HG03354 (cell line): ENCODE results near the gene HDGF.
"Not testable (repeated sequence)": the region's sequence is repeated elsewhere in the genome, so short reads cannot be mapped to it uniquely, and the experiment has no call there.

Source experiments
- ATAC-seq: cut with Tn5 transposase; IDR thresholded peaks from one replicate; pipeline ENCODE4 v1.9.1; 2021; ENCODE audit warnings: mild to moderate bottlenecking; ENCODE audit not compliant: unreplicated experiment, poor library complexity, severe bottlenecking

HDGF gene

DNA sequence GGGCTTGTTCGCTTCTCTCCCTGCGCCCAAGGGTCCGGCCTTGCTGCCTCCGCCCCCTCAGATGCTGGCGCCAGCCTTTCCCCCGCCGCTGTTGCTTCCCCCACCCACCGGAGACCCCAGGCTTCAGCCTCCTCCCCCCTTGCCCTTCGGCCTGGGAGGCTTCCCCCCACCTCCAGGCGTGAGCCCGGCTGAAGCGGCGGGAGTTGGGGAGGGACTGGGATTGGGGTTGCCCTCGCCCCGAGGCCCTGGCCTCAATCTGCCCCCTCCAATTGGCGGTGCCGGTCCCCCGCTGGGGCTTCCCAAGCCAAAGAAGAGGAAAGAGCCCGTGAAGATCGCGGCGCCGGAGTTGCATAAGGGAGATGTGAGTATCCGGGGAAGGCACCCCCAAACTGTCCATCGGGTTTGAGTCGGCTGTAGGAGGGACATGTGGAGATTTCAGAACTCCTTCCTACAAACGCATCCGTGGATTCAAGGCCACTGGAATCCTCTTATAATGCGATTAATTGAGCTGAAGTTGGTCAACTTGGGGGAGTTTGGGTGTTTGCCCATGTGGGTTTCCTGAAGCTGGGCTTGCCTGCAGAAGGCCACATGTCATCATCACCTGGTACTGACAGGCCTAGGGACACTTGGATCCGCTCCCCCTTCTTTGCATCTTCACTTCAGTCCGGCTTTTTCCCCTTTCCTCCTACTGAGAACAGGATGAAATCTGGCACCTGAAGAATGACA, 16.6 kb upstream of the HDGF start:
- peak; percentile 9 for ATAC-seq

DNA sequence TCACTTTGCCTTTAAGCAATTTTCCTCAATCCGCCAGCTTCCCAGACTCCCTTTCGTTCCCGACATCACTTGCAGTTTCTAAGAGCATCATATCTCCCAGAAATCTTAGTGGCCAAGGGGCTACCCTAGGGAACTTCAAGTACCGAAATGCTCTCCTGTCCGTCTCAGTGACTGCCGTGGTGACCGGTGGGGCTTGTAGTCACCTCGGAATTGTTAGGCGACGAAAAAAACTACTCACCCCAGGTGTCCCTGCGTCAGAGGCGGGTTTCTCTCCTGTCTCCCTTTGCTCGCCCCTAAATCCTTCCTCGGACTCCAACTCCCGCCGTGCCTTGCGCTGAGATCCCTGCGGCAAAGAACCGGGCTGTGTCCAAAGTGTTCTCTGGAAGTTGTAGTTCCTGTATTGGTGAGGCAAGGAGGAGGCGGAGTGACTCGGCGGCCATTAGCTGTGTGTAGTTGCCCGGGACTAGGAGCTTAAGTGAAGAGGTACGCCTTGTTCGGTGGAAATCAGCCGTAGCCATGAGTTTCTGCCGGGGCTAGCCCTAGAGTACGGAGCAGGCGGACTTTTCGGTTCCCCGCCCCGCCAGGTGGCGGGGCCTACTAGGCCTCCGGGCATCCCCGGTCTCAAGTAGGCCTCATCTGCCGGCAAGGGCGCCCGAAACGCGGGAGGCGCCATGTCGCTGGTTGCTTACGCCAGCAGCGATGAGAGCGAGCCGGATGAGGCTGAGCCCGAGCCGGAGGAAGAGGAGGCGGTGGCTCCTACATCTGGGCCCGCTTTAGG, 15.8 kb upstream of the HDGF start, which contains the start of gene PRCC:
Gene PRCC (plus strand): TSS at position 435 of the 778 bp plus-strand sequence. CDS start 237 bp downstream, at position 672.
- peak; percentile 96 for ATAC-seq

- peak; percentile 13 for ATAC-seq
Observed at GRCh38 chr1:156766298-156767100, 15.0 kb upstream of the HDGF start.

DNA sequence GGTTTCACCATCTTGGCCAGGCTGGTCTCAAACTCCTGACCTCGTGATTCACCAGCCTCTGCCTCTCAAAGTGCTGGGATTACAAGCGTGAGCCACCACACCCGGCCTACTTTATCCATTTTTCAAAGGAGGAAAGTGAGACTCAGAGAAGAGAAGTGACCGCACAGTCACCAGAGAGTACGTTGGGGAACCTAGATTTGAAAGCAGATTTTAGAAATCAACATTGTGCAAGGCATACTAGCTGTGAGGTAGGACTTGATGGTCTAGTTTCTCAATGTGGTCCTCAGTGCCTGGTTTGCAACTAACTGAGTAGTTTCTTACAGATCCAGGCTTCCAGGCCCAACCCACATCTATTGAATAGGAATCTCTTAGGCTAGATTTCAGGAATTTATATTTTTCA, 14.2 kb upstream of the HDGF start:
- ATAC-seq: no peak

DNA sequence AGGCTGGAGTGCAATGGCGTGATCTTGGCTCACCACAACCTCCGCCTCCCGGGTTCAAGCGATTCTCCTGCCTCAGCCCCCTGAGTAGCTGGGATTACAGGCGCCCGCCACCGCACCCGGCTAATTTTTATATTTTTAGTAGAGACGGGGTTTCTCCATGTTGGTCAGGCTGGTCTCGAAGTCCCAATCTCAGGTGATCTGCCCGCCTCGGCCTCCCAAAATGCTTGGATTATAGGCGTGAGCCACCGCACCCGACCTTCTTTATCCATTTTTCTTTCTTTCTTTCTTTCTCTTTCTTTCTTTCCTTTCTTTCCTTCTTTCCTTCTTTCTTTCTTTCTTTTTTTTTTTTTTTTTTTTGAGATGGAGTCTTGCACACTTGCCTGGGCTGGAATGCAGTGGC, 13.7 kb upstream of the HDGF start:
- not testable (repeated sequence) for ATAC-seq

DNA sequence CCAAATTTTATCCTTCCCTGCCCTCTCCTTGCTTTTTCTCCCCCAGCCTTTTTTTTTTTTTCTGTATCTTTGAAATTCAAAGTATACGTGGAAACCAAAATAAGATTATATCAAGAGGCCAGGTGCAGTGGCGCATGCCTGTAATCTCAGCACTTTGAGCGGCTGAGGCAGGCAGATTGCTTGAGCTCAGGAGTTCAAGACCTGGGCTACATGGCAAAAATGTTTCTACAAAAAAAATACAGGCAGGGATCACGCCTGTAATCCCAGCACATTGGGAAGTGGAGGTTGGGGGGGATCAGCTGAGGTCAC, 9.3 kb upstream of the HDGF start:
- ATAC-seq: no peak

GRCh38 chr1:156760092-156760795, 8.8 kb upstream of the HDGF start:
- ATAC-seq: no peak

DNA sequence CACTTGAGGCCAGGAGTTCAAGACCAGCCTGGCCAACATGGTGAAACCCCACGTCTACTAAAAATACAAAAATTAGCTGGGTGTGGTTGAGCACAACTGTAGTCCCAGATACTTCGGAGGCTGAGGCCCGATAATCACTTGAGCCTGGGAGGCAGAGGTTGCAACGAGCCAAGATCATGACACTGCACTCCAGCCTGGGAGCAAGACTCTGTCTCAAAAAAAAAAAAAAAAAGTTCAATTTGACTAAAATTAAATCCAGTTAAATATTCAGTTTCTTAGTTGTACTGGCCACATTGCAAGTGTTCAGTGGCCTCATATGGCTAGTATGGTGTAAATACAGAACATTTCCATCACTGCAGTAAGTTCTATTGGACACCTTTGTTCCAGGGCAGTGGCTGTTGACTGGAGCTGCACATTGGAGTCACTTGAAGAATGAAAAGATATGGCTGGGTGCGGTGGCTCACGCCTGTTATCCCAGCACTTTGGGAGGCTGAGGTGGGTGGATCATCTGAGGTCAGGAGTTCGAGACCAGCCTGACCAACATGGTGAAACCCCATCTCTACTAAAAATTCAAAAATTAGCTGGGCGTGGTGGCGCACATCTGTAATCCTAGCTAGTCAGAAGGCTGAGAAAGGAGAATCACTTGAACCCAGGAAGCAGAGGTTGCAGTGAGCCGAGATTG, 6.2 kb upstream of the HDGF start:
- ATAC-seq: not testable (repeated sequence)

GRCh38 chr1:156756355-156756754, 4.9 kb upstream of the HDGF start:
- ATAC-seq: no peak

- ATAC-seq: no peak
Observed at GRCh38 chr1:156755527-156755950, 4.1 kb upstream of the HDGF start.

- no peak for ATAC-seq
Observed at GRCh38 chr1:156754219-156754618, 2.7 kb upstream of the HDGF start.

DNA sequence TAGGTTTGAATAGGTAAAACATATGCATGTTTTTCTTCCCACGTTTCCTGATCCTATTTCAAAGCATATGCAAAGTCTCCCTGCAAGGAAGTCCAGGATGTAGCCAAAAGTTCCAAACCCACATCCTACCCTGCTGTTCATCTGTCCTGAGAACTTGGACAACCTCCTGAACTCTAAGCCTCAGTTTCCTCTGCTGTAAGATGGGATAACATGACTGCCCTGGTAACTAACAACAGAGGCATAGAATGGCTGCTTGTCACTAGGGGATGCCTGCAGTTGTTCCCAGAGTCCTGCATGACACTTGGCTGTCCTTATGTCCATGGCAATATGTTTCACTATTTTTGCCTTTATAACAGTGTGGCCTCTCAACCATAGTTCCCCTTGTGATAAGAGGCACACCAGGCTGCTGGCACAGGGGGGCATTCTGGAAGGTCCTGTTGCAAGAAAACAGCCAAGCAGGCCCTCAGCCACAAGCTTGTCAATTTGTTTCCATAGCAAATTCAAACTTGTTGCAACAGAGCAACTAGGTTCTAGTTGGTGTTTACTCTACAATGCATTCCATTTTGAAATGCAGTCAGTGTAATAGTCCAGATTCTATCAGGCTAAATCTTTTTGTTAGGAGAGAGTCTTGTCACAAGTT, 1.5 kb upstream of the HDGF start:
- no peak for ATAC-seq

DNA sequence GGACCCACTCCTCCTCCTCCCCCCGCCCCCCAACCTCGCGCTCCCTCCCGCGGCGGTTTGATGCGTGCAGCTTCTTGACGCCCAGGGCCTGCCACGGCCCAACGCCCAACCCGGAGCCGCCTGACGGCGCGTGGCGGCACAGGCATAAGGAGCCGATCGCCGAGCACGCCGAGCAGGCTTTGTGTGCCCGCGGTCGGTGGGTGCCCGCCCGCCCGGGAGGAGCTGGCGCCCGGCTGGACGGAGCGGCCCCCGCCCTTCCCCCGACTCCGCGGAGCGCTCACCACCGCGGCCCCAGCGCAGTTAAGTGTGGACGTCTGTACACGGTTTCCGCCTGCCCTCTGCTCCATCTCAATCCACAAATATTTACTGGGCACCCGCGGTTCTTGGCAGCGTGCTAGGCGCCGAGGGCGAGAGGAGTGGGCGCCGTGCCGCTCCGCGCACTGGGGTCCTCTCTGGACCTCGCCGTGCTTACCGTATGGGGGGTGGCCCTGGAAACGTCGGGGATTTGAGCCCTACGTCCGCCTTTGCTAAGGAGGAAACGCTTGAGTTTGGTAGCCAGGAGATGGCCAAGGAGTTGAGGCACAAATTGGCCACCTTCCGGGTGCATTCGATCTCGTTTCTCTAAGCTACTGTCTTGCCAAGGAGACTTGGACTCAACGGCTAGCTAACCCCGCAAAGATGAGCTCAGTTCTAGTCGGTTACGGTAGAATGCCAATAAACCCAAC, 444 bp upstream of the HDGF start:
- ATAC-seq: peak; percentile 63

- peak; percentile 30 for ATAC-seq
Observed at GRCh38 chr1:156750711-156751450, 594 bp downstream of the HDGF start.

- ATAC-seq: no peak
Observed at GRCh38 chr1:156750191-156750672, 1.2 kb downstream of the HDGF start.

- ATAC-seq: no peak
Observed at GRCh38 chr1:156749419-156750118, 1.9 kb downstream of the HDGF start.
